22Rv1 (cell line): ENCODE data around the gene PLD4.

Source experiments
- H3K27ac ChIP-seq: fragments of 450-650 bp; 2 replicates; pipeline ENCODE4 v1.5.1; 2017
- ZFX ChIP-seq: fragments of 450-650 bp; IDR thresholded peaks from 2 replicates; pipeline ENCODE4 v1.6.1; 2017; ENCODE audit warnings: antibody characterized with exemption, borderline replicate concordance
- TF ChIP-seq, protein P1 (sequence below): fragments of 450-650 bp; IDR thresholded peaks from 2 replicates; pipeline ENCODE4 v1.5.1; 2017; ENCODE audit warnings: mild to moderate bottlenecking

Gene PLD4

DNA sequence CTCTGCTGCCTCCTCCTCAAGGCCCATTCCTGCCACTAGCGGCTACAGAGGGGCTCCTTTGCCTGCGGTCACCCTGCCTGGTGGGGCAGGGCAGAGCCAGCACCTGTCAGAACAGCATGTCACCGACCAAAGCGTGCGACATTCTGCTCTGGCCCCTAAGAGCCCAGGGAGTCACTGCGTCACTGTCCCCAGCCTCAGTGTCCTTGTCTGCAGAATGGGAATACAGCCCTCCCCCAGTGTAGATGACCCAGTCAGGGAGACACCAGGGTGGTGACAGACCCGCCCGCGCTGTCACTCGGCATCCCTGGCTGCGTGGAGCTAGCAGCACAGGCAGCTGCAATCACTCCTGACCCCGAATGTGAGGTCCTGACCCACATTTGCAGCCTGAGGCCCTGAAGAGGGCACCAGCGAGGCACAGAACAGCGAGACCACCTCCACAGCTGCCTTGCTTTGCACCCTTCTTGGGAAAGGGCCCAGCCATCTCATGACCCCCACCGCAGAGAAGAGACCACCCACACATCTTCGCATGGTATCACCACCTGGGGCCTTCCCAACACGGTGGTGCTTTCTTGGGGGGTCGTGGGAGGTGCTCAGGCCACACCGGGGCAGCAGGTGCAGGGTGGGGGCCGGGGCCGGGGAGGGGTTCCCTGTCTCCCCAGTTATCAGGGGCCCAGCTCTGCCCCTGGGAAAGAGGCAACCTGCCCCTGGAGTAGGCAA lies 51.0 kb downstream of the PLD4 start:
- H3K27ac ChIP-seq: no peak overlapping the region
- TF ChIP-seq, protein P1, sequence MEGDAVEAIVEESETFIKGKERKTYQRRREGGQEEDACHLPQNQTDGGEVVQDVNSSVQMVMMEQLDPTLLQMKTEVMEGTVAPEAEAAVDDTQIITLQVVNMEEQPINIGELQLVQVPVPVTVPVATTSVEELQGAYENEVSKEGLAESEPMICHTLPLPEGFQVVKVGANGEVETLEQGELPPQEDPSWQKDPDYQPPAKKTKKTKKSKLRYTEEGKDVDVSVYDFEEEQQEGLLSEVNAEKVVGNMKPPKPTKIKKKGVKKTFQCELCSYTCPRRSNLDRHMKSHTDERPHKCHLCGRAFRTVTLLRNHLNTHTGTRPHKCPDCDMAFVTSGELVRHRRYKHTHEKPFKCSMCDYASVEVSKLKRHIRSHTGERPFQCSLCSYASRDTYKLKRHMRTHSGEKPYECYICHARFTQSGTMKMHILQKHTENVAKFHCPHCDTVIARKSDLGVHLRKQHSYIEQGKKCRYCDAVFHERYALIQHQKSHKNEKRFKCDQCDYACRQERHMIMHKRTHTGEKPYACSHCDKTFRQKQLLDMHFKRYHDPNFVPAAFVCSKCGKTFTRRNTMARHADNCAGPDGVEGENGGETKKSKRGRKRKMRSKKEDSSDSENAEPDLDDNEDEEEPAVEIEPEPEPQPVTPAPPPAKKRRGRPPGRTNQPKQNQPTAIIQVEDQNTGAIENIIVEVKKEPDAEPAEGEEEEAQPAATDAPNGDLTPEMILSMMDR: no peak
- no peak for TF ChIP-seq ZFX

GRCh38 chr14:104976198-104977007 lies 51.7 kb downstream of the PLD4 start:
- H3K27ac ChIP-seq: no peak overlapping the region
- TF ChIP-seq ZFX: no peak
- TF ChIP-seq, protein P1: peak; percentile 94

DNA sequence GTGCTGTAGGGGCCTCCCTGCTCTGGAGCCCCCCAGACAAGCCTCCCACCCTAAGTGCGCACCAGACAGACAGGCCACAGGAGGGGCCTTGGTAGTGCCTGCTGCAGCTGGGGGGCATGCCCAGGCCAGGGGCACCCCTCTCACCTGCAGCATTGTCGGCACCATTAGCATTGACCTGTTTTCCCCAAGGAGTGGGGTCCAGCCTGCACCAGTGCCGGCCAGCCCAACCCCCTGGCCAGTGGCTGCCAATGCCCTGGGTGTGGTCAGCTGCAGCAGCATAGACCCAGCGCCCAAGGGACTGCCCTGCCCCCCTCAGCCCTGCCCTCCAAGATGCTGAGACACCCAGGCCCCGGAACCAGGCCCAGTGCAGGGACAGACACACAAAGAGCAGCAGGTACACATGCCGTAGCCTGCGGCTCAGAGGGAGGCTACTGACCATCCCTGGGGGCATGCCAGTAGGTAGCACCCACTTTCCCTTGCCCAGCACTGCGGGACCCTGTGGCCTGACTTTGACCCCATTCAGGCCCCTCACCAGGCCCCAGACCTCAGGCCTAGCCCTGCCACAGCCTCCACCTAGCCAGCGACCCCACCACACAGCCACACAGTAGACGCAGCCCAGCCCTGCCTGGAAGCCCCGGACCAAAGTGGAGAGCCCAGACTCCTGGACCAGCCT lies 52.5 kb downstream of the PLD4 start:
- TF ChIP-seq, protein P1: no peak
- TF ChIP-seq ZFX: no peak

GRCh38 chr14:104977681-104978653 lies 53.3 kb downstream of the PLD4 start, which contains the start of gene AHNAK2:
TSS of gene AHNAK2 (minus strand) at chr14:104978374. CDS start at chr14:104978237, 137 bp downstream.
- no peak for TF ChIP-seq ZFX
- TF ChIP-seq, protein P1: no peak
- H3K27ac ChIP-seq: peak within 1 kb of the TSS; percentile 58

More for the DNA sequence above, 52.5 kb downstream of the PLD4 start:
- peak overlapping the region; percentile 58 for H3K27ac ChIP-seq

- no peak for TF ChIP-seq ZFX
- TF ChIP-seq, protein P1: no peak
- no peak overlapping the region for H3K27ac ChIP-seq
Measured at GRCh38 chr14:104978746-104979691, 54.3 kb downstream of the PLD4 start.
